Right atrium auricular region (tissue), 2 donors: ENCODE data around the gene AP3B1. TPM values are rescaled to one million over a fixed set of nuclear protein-coding genes. Genes with fewer than 3 reads are reported as not detected.

Source experiments
- DNase-seq: peaks from one replicate; pipeline ENCODE4 v3.0.0-alpha.2; 2019; ENCODE audit warnings: low spot score
- H3K27ac ChIP-seq, 2 donors: fragments of 200-600 bp; sonication (generic); 1 replicate in 1 of 2; 2 replicates in 1 of 2; pipeline ENCODE4 v1.5.1; 2016 to 2019
- H3K27me3 ChIP-seq, 2 donors: fragments of 200-600 bp; sonication (generic); one replicate each; pipeline versions ENCODE4 v1.5.1 to v1.6.0; 2017 to 2019
- H3K36me3 ChIP-seq: fragments of 200-600 bp; sonication (generic); one replicate; pipeline ENCODE4 v1.5.1; 2016
- H3K4me1 ChIP-seq, 2 donors: fragments of 200-600 bp; sonication (generic); one replicate each; pipeline versions ENCODE4 v1.5.1 to v1.6.0; 2017 to 2019
- H3K4me3 ChIP-seq, 2 donors: fragments of 200-600 bp; sonication (generic); 1 replicate in 1 of 2; 2 replicates in 1 of 2; pipeline ENCODE4 v1.5.1; 2017 to 2019; ENCODE audit warnings: mild to moderate bottlenecking in 1 of 2, moderate library complexity in 1 of 2
- H3K9me3 ChIP-seq, 2 donors: fragments of 200-600 bp; sonication (generic); one replicate each; pipeline ENCODE4 v1.5.1; 2019
- total RNA-seq, 2 donors: library from RNA; depleted of rRNA; stranded (reverse); fragments of >200 nt; gene quantifications; one replicate each; pipeline ENCODE4 v1.1.0, GENCODE V29; 2016
- TF ChIP-seq, protein P1 (sequence below), 2 donors: fragments of 200-600 bp; sonication (generic); IDR thresholded peaks; one replicate each; pipeline ENCODE4 v1.5.1; 2019; ENCODE audit warnings: antibody characterized with exemption in 2 of 2

The AP3B1 gene
- total RNA-seq, 2 donors from 2014 or later = 22.4 to 25.7 TPM

- Histone ChIP-seq H3K4me3 (no peak overlapping the region), H3K36me3 (no peaks in the 10 kb centered on the region), H3K27ac (no peak overlapping the region), H3K9me3 (no peaks in the 10 kb centered on the region), H3K4me1 (peaks cover 0 to 9% of the 10 kb centered on the region in 2 donors), H3K27me3 (no peaks in the 10 kb centered on the region)
- TF ChIP-seq, protein P1, sequence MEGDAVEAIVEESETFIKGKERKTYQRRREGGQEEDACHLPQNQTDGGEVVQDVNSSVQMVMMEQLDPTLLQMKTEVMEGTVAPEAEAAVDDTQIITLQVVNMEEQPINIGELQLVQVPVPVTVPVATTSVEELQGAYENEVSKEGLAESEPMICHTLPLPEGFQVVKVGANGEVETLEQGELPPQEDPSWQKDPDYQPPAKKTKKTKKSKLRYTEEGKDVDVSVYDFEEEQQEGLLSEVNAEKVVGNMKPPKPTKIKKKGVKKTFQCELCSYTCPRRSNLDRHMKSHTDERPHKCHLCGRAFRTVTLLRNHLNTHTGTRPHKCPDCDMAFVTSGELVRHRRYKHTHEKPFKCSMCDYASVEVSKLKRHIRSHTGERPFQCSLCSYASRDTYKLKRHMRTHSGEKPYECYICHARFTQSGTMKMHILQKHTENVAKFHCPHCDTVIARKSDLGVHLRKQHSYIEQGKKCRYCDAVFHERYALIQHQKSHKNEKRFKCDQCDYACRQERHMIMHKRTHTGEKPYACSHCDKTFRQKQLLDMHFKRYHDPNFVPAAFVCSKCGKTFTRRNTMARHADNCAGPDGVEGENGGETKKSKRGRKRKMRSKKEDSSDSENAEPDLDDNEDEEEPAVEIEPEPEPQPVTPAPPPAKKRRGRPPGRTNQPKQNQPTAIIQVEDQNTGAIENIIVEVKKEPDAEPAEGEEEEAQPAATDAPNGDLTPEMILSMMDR (IDR thresholded peaks at IDR 0.05) = no peak
- DNase-seq = no peak
Measured at GRCh38 chr5:78288246-78288645, 6.3 kb downstream of the AP3B1 start.

GRCh38 chr5:78287833-78288232, 6.7 kb downstream of the AP3B1 start:
- TF ChIP-seq, protein P1 (IDR thresholded peaks at IDR 0.05) = no peak
- no peak for DNase-seq
- Histone ChIP-seq H3K36me3 (no peaks in the 10 kb centered on the region), H3K27me3 (no peaks in the 10 kb centered on the region), H3K4me3 (no peak overlapping the region), H3K9me3 (no peaks in the 10 kb centered on the region), H3K4me1 (peaks cover 0 to 5% of the 10 kb centered on the region in 2 donors), H3K27ac (no peak overlapping the region)

GRCh38 chr5:78287169-78287568, 7.3 kb downstream of the AP3B1 start:
- Histone ChIP-seq H3K9me3 (no peaks in the 10 kb centered on the region), H3K4me3 (no peak overlapping the region), H3K27me3 (no peaks in the 10 kb centered on the region), H3K4me1 (no peaks in the 10 kb centered on the region), H3K36me3 (no peaks in the 10 kb centered on the region), H3K27ac (no peak overlapping the region)
- DNase-seq = no peak
- TF ChIP-seq, protein P1 (IDR thresholded peaks at IDR 0.05) = no peak

GRCh38 chr5:78286290-78286689, 8.2 kb downstream of the AP3B1 start:
- TF ChIP-seq, protein P1 (IDR thresholded peaks at IDR 0.05) = no peak
- no peaks in the 10 kb centered on the region for H3K27me3 ChIP-seq
- no peaks in the 10 kb centered on the region for H3K36me3 ChIP-seq
- H3K27ac ChIP-seq = no peak overlapping the region
- H3K4me3 ChIP-seq = no peak overlapping the region
- no peaks in the 10 kb centered on the region for H3K4me1 ChIP-seq
- no peaks in the 10 kb centered on the region for H3K9me3 ChIP-seq
- DNase-seq = no peak

- Histone ChIP-seq H3K4me3 (no peak overlapping the region), H3K27ac (no peak overlapping the region), H3K9me3 (no peaks in the 10 kb centered on the region), H3K4me1 (no peaks in the 10 kb centered on the region), H3K36me3 (no peaks in the 10 kb centered on the region), H3K27me3 (no peaks in the 10 kb centered on the region)
- TF ChIP-seq, protein P1 (IDR thresholded peaks at IDR 0.05) = no peak
- DNase-seq = no peak
Measured at GRCh38 chr5:78283802-78284201, 10.7 kb downstream of the AP3B1 start.

DNA sequence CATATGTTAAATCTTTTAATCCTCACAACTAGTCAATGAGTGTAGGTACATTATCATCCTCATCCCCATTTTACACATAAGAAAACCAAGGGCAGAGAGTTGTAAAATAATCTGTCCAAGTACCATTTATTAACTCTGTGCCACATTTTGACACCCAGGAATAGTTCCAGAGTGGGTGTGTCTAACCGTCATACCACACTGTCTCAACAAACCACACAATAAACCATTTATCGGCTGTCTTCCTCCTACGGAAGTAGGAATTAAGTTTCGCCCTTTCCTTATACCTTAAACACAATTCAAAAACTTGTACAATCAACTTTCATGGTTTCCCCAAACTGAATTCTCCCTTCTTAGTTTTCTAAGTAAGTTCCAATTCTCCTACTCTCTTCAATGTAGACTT, 11.4 kb downstream of the AP3B1 start:
- Histone ChIP-seq H3K36me3 (no peaks in the 10 kb centered on the region), H3K4me1 (no peaks in the 10 kb centered on the region), H3K27me3 (no peaks in the 10 kb centered on the region), H3K4me3 (no peak overlapping the region), H3K27ac (no peak overlapping the region), H3K9me3 (no peaks in the 10 kb centered on the region)
- TF ChIP-seq, protein P1 (IDR thresholded peaks at IDR 0.05) = no peak
- no peak for DNase-seq
